ENCODE data around the gene LASP1NB.
"Not testable (repeated sequence)": the region's sequence is repeated elsewhere in the genome, so short reads cannot be mapped to it uniquely, and the experiment has no call there.

The LASP1NB gene

GRCh38 chr17:38922538-38923297 lies 2.7 kb upstream of the LASP1NB start:
- TF ChIP-seq CTCF (conservative IDR thresholded peaks at IDR 0.05; ENCODE audit: low read depth, low read length) = no peak
- no peak for DNase-seq (ENCODE audit: low read depth)
- no peak overlapping the region for H3K4me3 ChIP-seq (ENCODE audit: low read depth, low read length)

GRCh38 chr17:38926293-38927070 lies 1.1 kb downstream of the LASP1NB start:
- DNase-seq (ENCODE audit: low read depth) = no peak
- no peak overlapping the region for H3K4me3 ChIP-seq (ENCODE audit: low read depth, low read length)
- TF ChIP-seq CTCF (conservative IDR thresholded peaks at IDR 0.05; ENCODE audit: low read depth, low read length) = no peak

GRCh38 chr17:38930782-38931181 lies 5.4 kb downstream of the LASP1NB start:
- H3K4me3 ChIP-seq (ENCODE audit: low read depth, low read length); DNase-seq (ENCODE audit: low read depth): not testable (repeated sequence)

GRCh38 chr17:38933962-38934361 lies 8.5 kb downstream of the LASP1NB start:
- H3K4me3 ChIP-seq (ENCODE audit: low read depth, low read length); DNase-seq (ENCODE audit: low read depth): not testable (repeated sequence)

GRCh38 chr17:38939987-38940386 lies 14.6 kb downstream of the LASP1NB start:
- TF ChIP-seq CTCF (conservative IDR thresholded peaks at IDR 0.05; ENCODE audit: low read depth, low read length) = no peak
- no peak for DNase-seq (ENCODE audit: low read depth)
- no peak overlapping the region for H3K4me3 ChIP-seq (ENCODE audit: low read depth, low read length)

- no peak overlapping the region for H3K4me3 ChIP-seq (ENCODE audit: low read depth, low read length)
- TF ChIP-seq CTCF (conservative IDR thresholded peaks at IDR 0.05; ENCODE audit: low read depth, low read length) = no peak
- no peak for DNase-seq (ENCODE audit: low read depth)
These were observed 15.0 kb downstream of the LASP1NB start for GRCh38 chr17:38940404-38940803.

- H3K4me3 ChIP-seq (ENCODE audit: low read depth, low read length) = no peak overlapping the region
- no peak for DNase-seq (ENCODE audit: low read depth)
- TF ChIP-seq CTCF (conservative IDR thresholded peaks at IDR 0.05; ENCODE audit: low read depth, low read length) = no peak
These were observed 17.4 kb downstream of the LASP1NB start for GRCh38 chr17:38942696-38943334.
